Mesendoderm (in vitro differentiated cells): ENCODE results near the gene GABRG3.
"Not testable (repeated sequence)": the region's sequence is repeated elsewhere in the genome, so short reads cannot be mapped to it uniquely, and the experiment has no call there.

Source experiments
- DNase-seq: peaks from one replicate; pipeline ENCODE4 v3.0.0; 2013
- H2AK5ac ChIP-seq: 2 replicates; pipeline ENCODE4 v1.6.1; 2013; ENCODE audit warnings: low read length, inconsistent platforms
- H2BK120ac ChIP-seq: 2 replicates; pipeline ENCODE4 v1.6.1; 2013; ENCODE audit warnings: low read depth, mild to moderate bottlenecking, low read length, moderate library complexity, mixed read lengths
- H2BK15ac ChIP-seq: replicated peaks from 2 replicates; pipeline ENCODE4 v1.6.1; 2013; ENCODE audit warnings: low read depth, mild to moderate bottlenecking, moderate library complexity
- H2BK5ac ChIP-seq: 2 replicates; pipeline ENCODE4 v1.6.1; 2013; ENCODE audit warnings: low read length, inconsistent platforms
- H3K18ac ChIP-seq: 2 replicates; pipeline ENCODE4 v1.6.1; 2013; ENCODE audit warnings: mild to moderate bottlenecking, low read length, mixed read lengths
- H3K23ac ChIP-seq: one replicate; pipeline ENCODE4 v1.6.1; 2013; ENCODE audit warnings: low read length
- H3K27ac ChIP-seq: 2 replicates; pipeline ENCODE4 v1.5.1; 2013; ENCODE audit warnings: low read depth, mild to moderate bottlenecking, inconsistent platforms, low read length, moderate library complexity
- H3K27me3 ChIP-seq: 2 replicates; pipeline ENCODE4 v1.6.1; 2013; ENCODE audit warnings: low read length, control low read depth, mild to moderate bottlenecking, inconsistent platforms; ENCODE audit not compliant: insufficient read depth, poor library complexity
- H3K36me3 ChIP-seq: 2 replicates; pipeline ENCODE4 v1.6.1; 2013; ENCODE audit warnings: low read length, inconsistent platforms; ENCODE audit not compliant: control insufficient read depth, insufficient read depth
- H3K4ac ChIP-seq: one replicate; pipeline ENCODE4 v1.6.1; 2013; ENCODE audit warnings: low read depth, mild to moderate bottlenecking, low read length, moderate library complexity
- H3K4me1 ChIP-seq: 2 replicates; pipeline ENCODE4 v1.6.1; 2013; ENCODE audit warnings: low read depth, low read length, inconsistent platforms; ENCODE audit not compliant: control insufficient read depth
- H3K4me2 ChIP-seq: 2 replicates; pipeline ENCODE4 v1.6.1; 2013; ENCODE audit warnings: low read length
- H3K4me3 ChIP-seq: 2 replicates; pipeline ENCODE4 v1.5.1; 2013; ENCODE audit warnings: mild to moderate bottlenecking, low read length
- H3K56ac ChIP-seq: one replicate; pipeline ENCODE4 v1.6.1; 2013; ENCODE audit warnings: low read length
- H3K79me1 ChIP-seq: 2 replicates; pipeline ENCODE4 v1.6.1; 2013; ENCODE audit warnings: low read length, inconsistent platforms
- H3K79me2 ChIP-seq: 2 replicates; pipeline ENCODE4 v1.6.1; 2013; ENCODE audit warnings: mild to moderate bottlenecking, low read length; ENCODE audit not compliant: control insufficient read depth, insufficient read depth
- H3K9ac ChIP-seq: 2 replicates; pipeline ENCODE4 v1.6.1; 2013; ENCODE audit warnings: low read length, inconsistent platforms
- H4K5ac ChIP-seq: one replicate; pipeline ENCODE4 v1.6.1; 2013; ENCODE audit warnings: low read length
- H4K8ac ChIP-seq: one replicate; pipeline ENCODE4 v1.6.1; 2013; ENCODE audit warnings: low read depth, mild to moderate bottlenecking, control low read depth, low read length, moderate library complexity
- WGBS: extraction: QIAGEN DNeasy Blood & Tissue Kit; methylation state at CpG from one replicate; pipeline ENCODE4 v1.1.7; 2013; ENCODE audit warnings: low lambda C conversion rate, missing lambda C conversion rate; ENCODE audit not compliant: insufficient coverage; ENCODE audit errors: extremely low coverage; 5-methylcytosine and 5-hydroxymethylcytosine counted together

Gene GABRG3

GRCh38 chr15:27182561-27183110 lies 211.7 kb downstream of the GABRG3 start:
- H3K36me3 ChIP-seq, result no peaks in the 10 kb centered on the region
- H3K27me3 ChIP-seq, result no peaks in the 10 kb centered on the region
- H3K27ac ChIP-seq, result no peak overlapping the region
- no peak overlapping the region for H2BK5ac ChIP-seq
- H4K5ac ChIP-seq, result no peak overlapping the region
- H3K56ac ChIP-seq, result no peak overlapping the region
- no peak overlapping the region for H3K4me3 ChIP-seq
- no peaks in the 10 kb centered on the region for H3K79me1 ChIP-seq
- no peak overlapping the region for H2BK15ac ChIP-seq
- H3K9ac ChIP-seq, result no peak overlapping the region
- DNase-seq, result no peak
- no peak overlapping the region for H2BK120ac ChIP-seq
- no peak overlapping the region for H4K8ac ChIP-seq
- H2AK5ac ChIP-seq, result no peak overlapping the region
- no peak overlapping the region for H3K18ac ChIP-seq
- H3K23ac ChIP-seq, result no peak overlapping the region
- no peaks in the 10 kb centered on the region for H3K79me2 ChIP-seq
- WGBS, result no CpG with 5 or more reads among the region's 13 CpGs
- no peak overlapping the region for H3K4ac ChIP-seq
- no peaks in the 10 kb centered on the region for H3K4me1 ChIP-seq
- no peak overlapping the region for H3K4me2 ChIP-seq

GRCh38 chr15:27183201-27183600 lies 212.2 kb downstream of the GABRG3 start:
- no peaks in the 10 kb centered on the region for H3K36me3 ChIP-seq
- no peak overlapping the region for H2BK5ac ChIP-seq
- no CpG with 5 or more reads among the region's 4 CpGs for WGBS
- no peak overlapping the region for H3K4me3 ChIP-seq
- no peak overlapping the region for H3K18ac ChIP-seq
- no peak overlapping the region for H4K8ac ChIP-seq
- no peak overlapping the region for H3K4me2 ChIP-seq
- no peaks in the 10 kb centered on the region for H3K27me3 ChIP-seq
- no peak overlapping the region for H2BK15ac ChIP-seq
- no peak overlapping the region for H2AK5ac ChIP-seq
- no peak overlapping the region for H2BK120ac ChIP-seq
- no peaks in the 10 kb centered on the region for H3K79me2 ChIP-seq
- no peak for DNase-seq
- H3K56ac ChIP-seq, result no peak overlapping the region
- no peak overlapping the region for H3K23ac ChIP-seq
- no peak overlapping the region for H3K9ac ChIP-seq
- no peaks in the 10 kb centered on the region for H3K79me1 ChIP-seq
- H4K5ac ChIP-seq, result no peak overlapping the region
- H3K4ac ChIP-seq, result no peak overlapping the region
- H3K4me1 ChIP-seq, result no peaks in the 10 kb centered on the region
- no peak overlapping the region for H3K27ac ChIP-seq

GRCh38 chr15:27191515-27191914 lies 220.5 kb downstream of the GABRG3 start:
- not testable (repeated sequence) for H3K18ac ChIP-seq, H3K27me3 ChIP-seq, H4K5ac ChIP-seq, H2BK5ac ChIP-seq, H3K27ac ChIP-seq, DNase-seq, H3K9ac ChIP-seq, H3K4me3 ChIP-seq, H2BK15ac ChIP-seq, H3K79me1 ChIP-seq, H3K23ac ChIP-seq, H3K79me2 ChIP-seq, H3K36me3 ChIP-seq, H2AK5ac ChIP-seq, H4K8ac ChIP-seq, H3K4me2 ChIP-seq, H3K56ac ChIP-seq, H3K4me1 ChIP-seq, H2BK120ac ChIP-seq, H3K4ac ChIP-seq
- no CpG with 5 or more reads among the region's 4 CpGs for WGBS

GRCh38 chr15:27196691-27197090 lies 225.7 kb downstream of the GABRG3 start:
- no peak overlapping the region for H4K5ac ChIP-seq

GRCh38 chr15:27201425-27201824 lies 230.4 kb downstream of the GABRG3 start:
- H2AK5ac ChIP-seq, result no peak overlapping the region
- H3K4me2 ChIP-seq, result no peak overlapping the region
- no peak overlapping the region for H3K56ac ChIP-seq
- H3K4me1 ChIP-seq, result no peaks in the 10 kb centered on the region
- no peak overlapping the region for H3K4me3 ChIP-seq
- no peak overlapping the region for H2BK120ac ChIP-seq
- WGBS, result no CpG with 5 or more reads among the region's 3 CpGs
- no peak overlapping the region for H4K5ac ChIP-seq
- no peaks in the 10 kb centered on the region for H3K79me1 ChIP-seq
- H2BK5ac ChIP-seq, result no peak overlapping the region
- no peak overlapping the region for H3K27ac ChIP-seq
- DNase-seq, result peak; percentile 18
- no peaks in the 10 kb centered on the region for H3K79me2 ChIP-seq
- no peak overlapping the region for H2BK15ac ChIP-seq
- H4K8ac ChIP-seq, result no peak overlapping the region
- H3K36me3 ChIP-seq, result no peaks in the 10 kb centered on the region
- H3K9ac ChIP-seq, result no peak overlapping the region
- no peak overlapping the region for H3K4ac ChIP-seq
- H3K18ac ChIP-seq, result no peak overlapping the region
- H3K27me3 ChIP-seq, result no peaks in the 10 kb centered on the region
- H3K23ac ChIP-seq, result no peak overlapping the region

More at GRCh38 chr15:27196691-27197090, 225.7 kb downstream of the GABRG3 start:
- no peaks in the 10 kb centered on the region for H3K4me1 ChIP-seq
- H2BK120ac ChIP-seq, result no peak overlapping the region
- H3K4me2 ChIP-seq, result no peak overlapping the region
- no peak overlapping the region for H3K23ac ChIP-seq
- H3K18ac ChIP-seq, result no peak overlapping the region
- H4K8ac ChIP-seq, result no peak overlapping the region
- no peaks in the 10 kb centered on the region for H3K36me3 ChIP-seq
- DNase-seq, result no peak
- no CpG with 5 or more reads among the region's 6 CpGs for WGBS
- no peak overlapping the region for H3K9ac ChIP-seq
- no peak overlapping the region for H3K4me3 ChIP-seq
- H2BK15ac ChIP-seq, result no peak overlapping the region
- H3K27me3 ChIP-seq, result no peaks in the 10 kb centered on the region
- H3K56ac ChIP-seq, result no peak overlapping the region
- H2AK5ac ChIP-seq, result no peak overlapping the region
- H3K27ac ChIP-seq, result no peak overlapping the region
- no peaks in the 10 kb centered on the region for H3K79me2 ChIP-seq
- no peak overlapping the region for H2BK5ac ChIP-seq
- H3K4ac ChIP-seq, result no peak overlapping the region
- no peaks in the 10 kb centered on the region for H3K79me1 ChIP-seq

GRCh38 chr15:27210176-27210575 lies 239.2 kb downstream of the GABRG3 start:
- no peak overlapping the region for H3K4ac ChIP-seq
- H3K18ac ChIP-seq, result no peak overlapping the region
- no peaks in the 10 kb centered on the region for H3K4me1 ChIP-seq
- no peak overlapping the region for H3K27ac ChIP-seq
- H2BK5ac ChIP-seq, result no peak overlapping the region
- no peak overlapping the region for H3K23ac ChIP-seq
- no peaks in the 10 kb centered on the region for H3K27me3 ChIP-seq
- no peak overlapping the region for H3K4me2 ChIP-seq
- H3K56ac ChIP-seq, result no peak overlapping the region
- H3K79me2 ChIP-seq, result no peaks in the 10 kb centered on the region
- no peaks in the 10 kb centered on the region for H3K79me1 ChIP-seq
- no peaks in the 10 kb centered on the region for H3K36me3 ChIP-seq
- H3K9ac ChIP-seq, result no peak overlapping the region
- no peak for DNase-seq
- WGBS, result no CpG with 5 or more reads among the region's 10 CpGs
- no peak overlapping the region for H2BK15ac ChIP-seq
- H2AK5ac ChIP-seq, result no peak overlapping the region
- H3K4me3 ChIP-seq, result no peak overlapping the region
- no peak overlapping the region for H2BK120ac ChIP-seq
- no peak overlapping the region for H4K8ac ChIP-seq
- H4K5ac ChIP-seq, result no peak overlapping the region
